Suppressor macrophage (primary cell): ENCODE results near the gene CNIH3.

Source experiments
- DNase-seq, 4 experiments: peaks; one replicate each; pipeline ENCODE4 v3.0.0-alpha.2; 2020 to 2022

The CNIH3 gene

DNA sequence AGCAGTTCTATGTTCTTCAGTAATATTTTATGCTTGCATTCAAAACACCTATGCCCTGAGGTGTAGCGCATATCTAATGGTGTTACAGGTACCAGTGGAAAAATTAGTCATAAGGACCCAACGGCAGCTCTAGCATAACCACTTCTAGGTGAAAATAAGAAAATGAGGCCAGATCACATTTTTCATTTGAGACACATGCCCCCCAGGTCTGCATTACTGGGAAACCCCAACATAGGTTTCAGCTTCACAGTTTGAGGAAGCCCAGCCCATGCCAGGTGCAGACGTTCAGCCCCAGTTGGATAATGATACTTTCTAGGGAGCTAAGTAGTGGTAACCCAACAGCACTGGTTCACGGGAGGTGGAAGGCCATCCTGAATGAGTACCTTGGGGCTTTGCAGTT is 129.8 kb downstream of the CNIH3 start:
- no peak for DNase-seq

DNA sequence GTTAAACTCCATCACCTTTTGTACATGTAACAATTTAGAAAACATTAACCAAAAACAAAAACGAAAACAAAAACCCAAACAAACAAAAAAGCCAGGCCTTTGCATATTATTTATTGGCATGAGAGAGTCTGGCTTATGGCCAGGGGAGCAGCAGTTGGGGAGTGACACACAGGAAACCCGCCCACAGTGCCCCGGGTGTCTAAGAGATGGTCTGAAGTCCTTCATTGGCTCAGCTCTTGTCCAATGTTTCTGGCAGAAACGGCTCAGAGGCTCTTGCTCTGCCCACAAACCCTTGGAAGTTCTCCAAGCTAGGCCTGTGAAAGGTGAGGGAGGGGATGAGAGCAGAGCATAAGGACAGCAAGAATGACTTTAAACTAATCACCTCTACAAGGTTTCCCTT is 131.5 kb downstream of the CNIH3 start:
- DNase-seq = peak; percentile 86 to 93 (median 92)

DNA sequence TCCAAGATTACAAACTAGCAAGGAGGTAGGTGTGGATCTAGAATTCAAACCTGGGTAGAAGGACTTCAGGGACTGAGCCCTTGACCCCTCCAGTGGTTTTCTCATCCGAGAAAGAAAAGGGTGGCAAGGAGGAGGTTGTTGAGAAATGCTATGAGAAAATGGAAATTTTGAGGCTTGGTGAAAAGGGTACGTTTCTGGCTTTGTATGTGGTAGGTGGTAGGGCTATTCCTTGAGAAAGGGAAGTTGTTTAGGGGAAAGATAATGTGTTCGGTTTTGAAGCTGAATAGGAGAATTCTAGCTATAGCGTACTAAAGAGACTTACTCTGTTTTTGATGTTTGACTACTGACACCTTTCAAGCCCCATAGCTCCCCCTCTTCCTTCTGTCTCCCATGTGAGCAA is 133.8 kb downstream of the CNIH3 start:
- peak in 2 of 4 experiments; percentile 47 to 48 for DNase-seq

DNA sequence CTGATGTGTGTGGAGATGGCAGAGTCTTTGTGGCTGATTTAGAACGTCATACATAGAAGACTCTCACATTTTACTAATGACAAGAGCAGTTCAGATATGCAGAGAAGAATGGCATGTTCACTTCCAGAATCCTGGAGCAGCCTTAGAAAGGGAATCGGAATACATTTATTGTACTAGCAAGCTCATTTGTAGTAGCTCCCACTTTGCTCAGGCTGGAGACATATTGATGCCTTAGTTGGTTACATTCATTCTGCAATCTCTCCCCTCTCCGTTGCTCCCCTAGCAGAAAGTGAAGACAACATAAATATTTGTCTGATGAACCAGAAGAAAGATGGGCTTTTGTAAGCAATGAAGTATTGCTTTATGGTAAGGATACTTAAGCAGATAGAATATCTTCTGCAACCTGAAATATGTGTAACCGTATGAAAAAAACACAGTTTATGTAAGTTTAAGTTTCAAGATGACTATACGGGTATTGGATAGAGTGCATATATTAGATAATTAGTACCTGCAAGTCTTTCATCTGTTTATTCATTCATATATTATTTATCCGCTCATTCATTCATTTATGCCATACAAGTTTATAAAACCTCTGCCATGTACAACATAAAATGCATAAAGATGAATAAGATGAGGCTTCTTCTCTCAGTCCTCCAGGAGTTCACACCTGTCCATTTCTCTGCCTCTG is 135.7 kb downstream of the CNIH3 start:
- no peak for DNase-seq

DNA sequence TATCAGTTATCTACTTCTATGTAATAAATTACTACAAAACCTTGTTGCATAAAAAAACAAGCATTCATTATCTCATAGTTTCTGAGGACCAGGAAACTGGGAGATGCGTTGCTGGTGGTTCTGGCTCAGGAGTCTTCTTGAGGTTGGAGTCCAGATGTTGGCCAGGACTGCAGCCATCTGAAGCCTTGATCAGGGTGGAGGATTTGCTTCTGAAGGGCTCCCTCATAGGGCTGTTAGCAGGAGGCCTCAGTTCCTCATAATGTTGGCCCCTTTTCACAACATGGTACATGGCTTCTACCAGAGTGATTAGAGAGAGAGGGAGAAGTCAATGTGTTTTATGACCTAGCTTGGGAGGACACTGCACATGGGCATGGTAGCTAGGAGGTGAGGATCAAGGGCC is 137.4 kb downstream of the CNIH3 start:
- DNase-seq = no peak

DNA sequence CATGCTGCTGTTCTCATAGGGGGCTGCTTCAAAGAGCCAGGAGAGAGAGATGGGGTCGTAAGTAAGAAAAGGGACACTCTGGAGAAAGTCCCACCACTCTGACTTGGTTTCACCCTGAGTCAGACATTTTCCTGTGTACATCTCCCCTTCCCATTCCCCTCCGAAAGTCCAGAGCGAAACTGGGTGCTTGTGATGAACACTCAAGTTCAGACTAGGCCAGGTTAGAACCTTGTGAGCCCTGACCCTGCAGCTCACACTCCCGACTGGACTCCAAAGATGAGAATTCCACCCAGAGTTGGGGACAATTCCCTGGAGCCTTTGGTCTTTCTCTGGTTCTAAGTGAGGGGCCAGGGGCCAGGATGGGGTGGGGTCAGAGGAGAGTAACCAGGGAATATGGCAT is 139.5 kb downstream of the CNIH3 start:
- DNase-seq = no peak

DNA sequence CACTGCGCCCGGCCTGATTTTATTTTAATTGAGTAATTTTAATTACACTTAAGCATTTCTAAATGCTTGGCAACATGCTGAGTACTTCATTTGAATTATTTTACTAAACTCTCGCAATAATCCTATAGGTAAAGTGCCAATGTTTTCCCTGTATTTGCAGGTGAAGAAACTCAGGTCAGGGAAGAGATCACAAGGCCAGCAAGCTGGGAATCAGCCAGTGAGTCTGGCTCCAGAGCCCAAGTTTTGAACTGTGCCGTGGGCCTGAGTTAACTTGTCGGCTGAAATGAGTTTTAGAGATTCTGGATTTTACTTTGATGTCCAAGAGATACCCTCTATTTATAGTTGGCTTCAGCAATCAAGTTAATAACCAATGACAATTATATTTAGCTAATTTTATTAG is 141.4 kb downstream of the CNIH3 start:
- no peak for DNase-seq

DNA sequence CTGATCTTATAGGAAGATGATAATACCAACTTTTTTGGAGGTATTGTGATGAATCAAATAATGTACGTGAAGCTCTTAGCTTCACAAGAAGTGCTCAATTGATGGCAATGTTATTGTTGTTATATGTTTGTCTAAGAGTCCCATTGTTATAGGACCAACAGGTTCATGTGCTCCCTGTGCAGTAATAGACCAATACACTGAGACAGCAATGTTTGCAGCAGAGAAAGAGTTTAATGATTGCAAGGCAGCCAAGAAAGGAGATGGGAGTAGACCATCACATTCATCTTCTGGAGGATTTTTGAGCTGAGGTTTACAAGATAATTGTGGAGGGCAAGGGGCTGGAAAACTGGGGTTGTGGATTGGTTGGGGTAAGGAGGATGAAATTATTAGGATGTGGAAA is 143.0 kb downstream of the CNIH3 start:
- DNase-seq = no peak

DNA sequence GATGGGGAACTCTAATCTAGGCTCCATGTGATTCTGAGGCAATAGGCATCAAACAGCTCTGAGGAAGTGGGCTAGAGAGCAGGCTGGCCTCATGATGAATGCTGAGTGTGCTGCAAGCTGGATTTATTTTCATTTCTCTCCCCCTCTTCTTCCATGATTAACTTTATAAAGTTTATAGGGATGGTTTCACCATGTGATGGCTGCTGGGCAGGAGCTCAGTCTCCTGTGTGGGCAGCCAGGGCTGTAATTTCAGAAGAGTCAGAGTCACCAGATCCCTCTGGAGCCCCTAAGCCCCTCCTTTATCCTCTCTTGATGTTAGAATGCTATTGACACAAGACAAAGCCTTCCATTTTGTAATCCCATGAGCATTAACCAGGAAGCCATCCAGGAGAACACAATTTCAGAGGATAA is 143.6 kb downstream of the CNIH3 start:
- DNase-seq = peak; percentile 69 to 92 (median 82)

DNA sequence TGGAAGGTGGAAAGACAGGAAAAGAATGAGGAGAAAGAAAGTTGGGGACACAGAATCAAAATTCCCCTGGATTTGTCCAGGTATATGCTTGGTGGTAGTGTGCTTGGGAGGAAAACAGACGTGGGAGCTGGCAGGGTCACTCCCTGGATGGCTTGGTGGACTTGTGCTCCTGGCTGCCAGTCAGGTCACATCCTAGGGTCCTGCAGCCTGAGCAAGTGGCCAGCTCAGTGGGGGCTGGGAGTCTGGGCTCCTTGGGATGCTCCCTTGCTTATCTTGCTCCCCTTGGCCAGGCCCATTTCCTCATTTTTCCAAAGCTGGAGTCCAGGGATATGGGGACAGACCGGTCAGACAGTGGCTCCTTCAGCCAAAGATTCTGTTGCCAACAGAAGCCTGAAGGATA is 144.0 kb downstream of the CNIH3 start:
- no peak for DNase-seq

DNA sequence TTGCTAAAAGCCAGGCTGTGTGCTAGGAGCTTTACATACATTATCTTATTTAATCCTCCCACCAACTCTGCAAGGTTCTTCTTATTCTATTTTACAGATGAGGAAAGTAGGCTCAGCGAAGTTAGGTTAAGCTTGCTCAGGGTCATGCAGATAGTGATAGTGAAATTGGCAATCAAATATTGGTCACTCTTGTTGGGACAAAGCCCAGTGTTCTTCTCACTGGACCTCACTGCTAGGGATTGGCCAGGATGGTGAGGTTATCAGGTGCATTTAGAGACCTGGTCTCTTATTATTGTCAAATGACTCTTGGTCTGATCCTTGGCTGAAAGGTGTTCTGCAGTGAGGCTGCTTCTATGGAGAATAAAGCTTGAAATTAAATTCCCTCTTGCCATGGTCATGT is 145.1 kb downstream of the CNIH3 start:
- no peak for DNase-seq

DNA sequence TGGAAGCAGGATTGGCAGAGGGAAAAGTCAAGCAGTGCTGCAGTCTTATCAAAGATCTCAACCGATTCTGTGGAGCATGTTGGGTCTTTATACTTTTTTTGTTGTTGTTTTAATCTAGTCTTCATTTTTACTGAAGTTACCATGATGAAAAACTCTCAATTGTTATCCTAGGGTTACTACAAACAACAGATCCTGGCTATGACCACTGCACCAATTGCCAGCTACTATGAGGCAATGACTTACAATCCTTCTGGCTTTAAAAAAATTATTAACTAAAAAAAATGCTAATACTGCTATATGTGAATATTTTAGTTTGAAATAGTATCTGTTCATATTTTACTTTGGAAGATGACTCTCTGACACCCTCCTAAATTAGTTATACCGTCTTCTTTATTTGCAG is 145.9 kb downstream of the CNIH3 start:
- DNase-seq = no peak

DNA sequence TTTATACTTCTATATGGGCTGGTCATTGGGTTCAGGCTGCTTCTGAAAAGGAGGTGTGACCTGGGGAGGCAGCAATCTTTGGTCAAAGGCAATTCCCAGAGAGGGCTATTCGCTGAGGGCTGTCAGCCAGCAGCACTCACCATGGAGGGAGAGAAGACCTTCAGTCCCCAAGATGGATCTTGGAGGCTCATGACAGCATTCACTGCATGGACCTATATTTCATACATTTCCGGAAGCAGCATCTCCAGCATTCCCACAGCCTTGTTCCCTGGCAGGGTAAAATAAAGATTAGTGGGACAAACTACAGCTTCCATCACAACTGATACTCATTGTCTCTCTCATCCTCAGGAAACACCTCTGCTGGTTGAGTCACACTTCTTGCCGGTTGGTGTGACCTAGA is 146.6 kb downstream of the CNIH3 start:
- DNase-seq = no peak

DNA sequence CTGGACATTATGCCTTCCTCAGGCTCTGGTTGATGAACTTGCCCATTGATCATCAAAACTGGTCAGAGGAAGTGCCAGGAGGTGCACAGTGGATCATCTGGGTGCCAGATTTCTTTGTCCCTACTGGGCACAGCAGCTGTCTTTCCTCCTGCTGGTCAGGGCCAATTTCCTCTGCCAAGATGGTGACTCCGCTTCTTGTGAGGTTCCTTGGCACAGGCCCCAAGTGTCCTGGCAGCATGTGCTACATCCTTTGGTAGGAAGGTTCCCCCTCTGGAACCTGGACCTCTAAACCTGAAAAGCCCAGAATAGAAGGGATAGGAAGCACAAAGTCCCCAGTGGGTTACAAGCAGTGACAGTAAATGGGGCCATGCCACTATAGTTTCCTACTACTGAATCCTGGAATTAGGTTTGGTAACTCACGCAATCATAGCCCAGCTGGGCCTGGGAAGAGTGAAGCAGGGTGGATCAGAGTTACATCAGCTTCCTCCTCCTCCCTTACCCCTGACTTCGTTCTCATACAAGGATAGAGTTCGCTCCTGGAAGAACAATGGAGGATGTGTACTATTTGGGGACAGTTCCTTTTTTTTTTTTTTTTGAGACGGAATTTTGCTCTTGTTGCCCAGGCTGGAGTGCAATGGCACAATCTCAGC is 147.1 kb downstream of the CNIH3 start:
- DNase-seq = peak in 3 of 4 experiments; percentile 41 to 47 (median 43)

DNA sequence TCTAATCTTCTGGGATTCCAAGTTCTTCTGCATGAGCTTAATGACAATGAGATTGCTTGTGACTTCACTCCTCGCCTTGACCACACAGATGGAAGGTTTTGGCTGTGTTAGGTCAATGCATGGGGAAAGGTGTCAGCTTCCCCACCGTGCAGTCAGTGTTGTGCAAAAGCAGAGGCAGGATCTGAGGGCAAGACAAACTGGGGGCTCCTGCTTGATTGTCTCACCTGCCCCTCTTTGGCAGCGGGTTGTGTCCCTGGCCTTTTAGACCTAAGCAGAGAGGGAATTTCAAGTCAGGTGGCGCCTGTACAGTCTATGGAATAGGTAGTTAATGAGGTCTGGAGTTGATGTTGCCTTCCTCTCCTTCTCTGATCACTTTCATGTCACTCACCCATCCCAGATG is 150.1 kb downstream of the CNIH3 start:
- DNase-seq = no peak

DNA sequence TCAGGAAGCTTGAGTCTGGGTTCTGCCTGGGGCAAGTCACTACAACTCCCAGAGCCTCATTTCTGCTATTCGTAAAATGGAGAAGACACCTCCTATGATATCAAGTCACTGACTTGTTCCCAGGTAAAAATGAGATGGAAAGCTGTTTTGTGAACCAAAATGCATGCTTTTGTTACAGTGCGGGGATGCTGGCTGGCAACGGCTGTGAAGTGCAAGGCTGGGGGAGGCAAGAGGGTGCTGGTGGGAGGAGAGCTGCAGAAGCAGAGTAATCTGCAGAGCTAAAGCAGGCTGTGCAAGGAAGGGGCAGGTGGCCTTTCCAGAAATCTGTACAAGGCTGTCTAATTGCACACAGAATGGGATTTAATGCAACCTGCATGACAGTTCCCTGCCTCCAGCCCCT is 150.9 kb downstream of the CNIH3 start:
- no peak for DNase-seq

DNA sequence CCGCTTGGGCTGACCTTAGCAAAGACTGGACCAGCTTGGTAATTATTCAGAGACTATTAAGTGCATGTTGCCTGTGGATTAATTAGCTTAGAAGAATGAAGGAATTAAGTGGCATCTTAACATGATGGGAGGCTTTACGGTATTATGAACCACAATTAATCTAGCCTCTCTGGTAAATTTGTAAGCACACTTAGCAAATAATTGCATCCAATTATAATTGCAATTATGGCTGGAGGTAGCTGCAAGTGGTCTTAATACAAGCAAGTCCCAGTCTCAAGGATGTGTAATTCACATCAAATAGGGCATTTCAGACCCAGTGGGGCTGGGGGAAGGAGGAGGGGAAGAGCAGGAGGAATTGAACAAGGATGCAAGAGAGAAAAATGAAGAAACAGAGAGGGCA is 151.6 kb downstream of the CNIH3 start:
- no peak for DNase-seq

DNA sequence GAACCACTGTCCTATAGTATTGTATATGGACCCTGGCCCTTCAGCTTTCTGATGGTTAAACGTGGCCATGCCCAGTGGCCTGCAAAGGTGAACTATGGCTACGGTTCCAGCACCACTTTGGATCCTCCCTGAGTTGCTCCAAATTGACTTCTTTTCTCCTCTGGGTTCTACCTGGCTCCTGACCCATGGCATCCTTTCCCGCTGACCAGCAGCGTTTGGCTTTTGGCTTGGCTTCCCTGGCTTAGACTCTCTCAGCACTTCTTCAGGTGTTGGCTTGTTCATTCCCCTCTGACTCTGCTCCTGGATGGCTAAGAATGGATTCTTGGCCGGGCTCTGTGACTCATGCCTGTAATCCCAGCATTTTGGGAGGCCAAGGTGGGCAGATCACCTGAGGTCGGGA is 152.9 kb downstream of the CNIH3 start:
- DNase-seq = no peak

DNA sequence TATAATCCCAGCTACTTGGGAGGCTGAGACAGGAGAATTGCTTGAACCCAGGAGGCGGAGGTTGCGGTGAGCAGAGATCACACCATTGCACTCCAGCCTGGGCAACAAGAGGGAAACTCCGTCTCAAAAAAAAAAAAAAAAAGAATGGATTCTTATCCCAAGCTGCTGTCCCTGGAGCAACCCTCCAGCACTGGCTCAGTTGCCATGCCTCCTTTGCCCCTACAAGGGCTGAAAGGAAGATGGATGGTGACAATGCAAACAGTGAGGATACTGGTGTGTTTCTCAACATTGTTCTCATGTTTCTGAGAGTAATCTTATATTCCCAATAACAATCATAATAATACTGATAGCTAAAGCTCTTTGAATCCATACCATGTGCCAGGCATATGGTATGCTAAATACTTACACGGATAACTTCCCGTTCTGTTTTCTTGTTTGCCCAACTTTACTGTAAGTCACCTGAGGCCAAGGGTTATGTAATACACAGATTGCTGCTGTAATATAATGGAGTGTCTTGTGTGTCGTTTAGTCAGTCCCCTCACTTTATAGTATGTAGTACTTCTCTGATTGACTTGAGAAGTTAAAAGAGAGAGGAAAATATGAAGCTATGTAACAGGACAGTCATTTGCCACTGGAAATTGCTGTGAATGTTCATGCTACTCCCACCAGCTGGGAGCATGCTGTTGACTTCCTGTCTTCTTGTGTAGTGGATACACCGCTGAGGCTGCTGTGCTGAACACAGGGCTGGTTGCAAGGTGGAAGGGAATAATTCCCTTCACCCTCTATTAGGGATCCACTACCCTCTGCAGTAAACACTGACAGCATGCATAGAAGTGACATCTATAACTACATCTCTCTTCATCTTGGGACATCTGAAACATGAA is 153.6 kb downstream of the CNIH3 start:
- DNase-seq = peak; percentile 29 to 75 (median 58)

DNA sequence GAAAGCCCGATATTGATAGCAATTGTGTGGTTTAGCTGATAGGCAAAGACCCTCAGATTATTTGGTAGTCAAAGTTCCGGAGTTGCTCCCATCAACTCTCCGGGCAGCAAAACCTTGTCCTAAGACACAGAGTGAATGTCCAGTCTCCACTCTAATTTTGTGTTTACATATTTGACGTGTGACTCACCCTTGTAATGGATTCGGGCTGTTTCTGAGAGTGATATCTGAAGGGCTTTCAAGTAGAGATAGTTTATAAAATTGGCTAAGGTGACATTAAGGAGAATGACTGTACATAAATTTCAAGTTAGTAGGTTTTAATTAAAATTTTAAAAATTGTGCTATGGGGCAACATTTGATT is 154.2 kb downstream of the CNIH3 start:
- no peak for DNase-seq

DNA sequence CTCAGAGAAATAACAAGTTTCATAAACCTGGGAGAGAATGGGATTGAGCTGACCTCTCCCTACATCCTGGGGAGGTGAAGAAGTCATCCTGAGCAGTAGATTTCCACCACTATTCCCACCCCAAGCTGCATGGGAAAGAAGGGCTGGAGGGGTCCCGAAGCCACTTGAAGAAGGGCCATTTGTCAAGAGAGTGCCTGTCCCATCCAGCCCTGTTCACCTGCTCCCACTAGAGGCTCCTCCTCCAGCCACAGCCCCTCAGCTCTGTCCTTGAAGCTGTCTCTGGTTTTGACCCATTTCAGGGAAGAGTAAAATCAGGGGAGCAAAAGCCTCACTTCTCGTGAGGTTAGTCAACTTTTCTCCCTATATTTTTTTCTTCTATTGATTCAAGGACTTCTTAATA is 157.5 kb downstream of the CNIH3 start:
- no peak for DNase-seq

DNA sequence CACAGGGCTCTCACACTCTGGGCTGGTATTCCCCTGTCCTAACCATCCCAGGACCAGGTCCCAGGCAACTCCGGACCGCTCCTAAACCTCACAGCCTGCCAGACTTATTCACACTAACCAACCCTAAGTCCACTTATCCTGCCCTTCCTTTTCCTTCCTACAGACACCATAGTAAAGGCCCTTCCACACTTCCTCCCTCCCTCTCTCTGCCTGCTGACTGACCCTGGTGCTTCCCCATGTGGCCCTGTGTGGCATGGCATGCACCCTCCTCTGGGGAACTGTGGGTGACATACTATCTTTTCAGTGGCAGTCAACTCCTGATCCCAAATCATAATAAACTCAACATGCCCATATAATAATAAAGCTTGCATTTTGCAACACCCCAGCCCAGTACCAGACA is 158.3 kb downstream of the CNIH3 start:
- peak; percentile 38 to 74 (median 69) for DNase-seq

DNA sequence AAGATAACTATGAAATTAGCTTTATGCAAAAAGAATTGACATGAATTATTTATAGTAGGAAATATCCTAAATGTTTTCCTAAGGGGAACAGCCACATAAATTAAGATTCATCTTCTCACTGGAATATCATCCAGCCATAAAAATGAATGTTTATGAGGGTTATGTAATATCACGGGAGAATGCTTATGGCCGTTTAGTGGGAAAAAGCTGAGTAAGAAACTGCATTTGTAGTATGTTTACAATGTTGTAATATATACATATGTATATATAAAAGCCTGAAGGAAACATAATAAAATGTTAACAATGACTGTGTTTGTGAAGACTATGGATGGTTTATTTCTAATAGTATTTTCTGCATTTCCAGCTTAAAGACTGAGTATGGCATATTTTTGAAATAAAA is 161.1 kb downstream of the CNIH3 start:
- no peak for DNase-seq

DNA sequence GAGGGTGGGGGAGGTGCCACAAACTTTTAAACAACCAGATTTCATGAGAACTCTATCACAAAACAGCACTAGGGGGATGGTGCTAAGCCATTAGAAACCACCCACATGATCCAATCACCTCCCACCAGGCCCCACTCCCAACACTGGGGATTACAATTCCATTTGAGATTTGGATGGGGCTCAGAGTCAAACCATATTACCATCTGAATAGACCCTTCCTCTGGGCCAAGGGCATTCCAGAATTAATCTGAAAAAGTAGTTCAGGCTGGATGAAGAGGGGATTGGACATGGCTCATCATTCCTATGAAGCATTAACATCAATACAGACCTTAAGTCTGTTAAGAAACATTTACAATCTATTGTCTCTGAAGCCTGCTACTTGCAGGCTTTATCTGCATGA is 163.4 kb downstream of the CNIH3 start:
- no peak for DNase-seq
